Measurements from ENCODE around the gene FBXO2.

- TF ChIP-seq POLR2AphosphoS5 (IDR thresholded peaks at IDR 0.05; ENCODE audit: low read depth, low read length): no peak
- TF ChIP-seq TAF1 (IDR thresholded peaks at IDR 0.05; ENCODE audit: borderline replicate concordance, insufficient read depth, low read length): no peak
- no peak for TF ChIP-seq REST (IDR thresholded peaks at IDR 0.05; ENCODE audit: insufficient read depth in 1 of 2, low read depth in 2 of 2, low read length in 2 of 2)
- TF ChIP-seq SIN3A (IDR thresholded peaks at IDR 0.05; ENCODE audit: borderline replicate concordance, insufficient read depth, low read length): no peak
- no peak for TF ChIP-seq FOXP2 (optimal IDR thresholded peaks at IDR 0.05; ENCODE audit: borderline replicate concordance, extremely low read depth, extremely low read length, insufficient read depth)
These were observed 9.0 kb downstream of the FBXO2 start for GRCh38 chr1:11645270-11645669.
